Stimulated activated CD8-positive, alpha-beta memory T cell treated with anti-CD3 and anti-CD28 coated beads, Interleukin-12 subunit alpha, Interleukin-12 subunit beta, amount 100 ng/mL, for 24 hours (primary cell): ENCODE measurements around the gene GRIA4.

Experiments
- DNase-seq: peaks from one replicate; pipeline ENCODE4 v3.0.0-alpha.2; 2020; ENCODE audit errors: extremely low read depth

GRIA4 gene

DNA sequence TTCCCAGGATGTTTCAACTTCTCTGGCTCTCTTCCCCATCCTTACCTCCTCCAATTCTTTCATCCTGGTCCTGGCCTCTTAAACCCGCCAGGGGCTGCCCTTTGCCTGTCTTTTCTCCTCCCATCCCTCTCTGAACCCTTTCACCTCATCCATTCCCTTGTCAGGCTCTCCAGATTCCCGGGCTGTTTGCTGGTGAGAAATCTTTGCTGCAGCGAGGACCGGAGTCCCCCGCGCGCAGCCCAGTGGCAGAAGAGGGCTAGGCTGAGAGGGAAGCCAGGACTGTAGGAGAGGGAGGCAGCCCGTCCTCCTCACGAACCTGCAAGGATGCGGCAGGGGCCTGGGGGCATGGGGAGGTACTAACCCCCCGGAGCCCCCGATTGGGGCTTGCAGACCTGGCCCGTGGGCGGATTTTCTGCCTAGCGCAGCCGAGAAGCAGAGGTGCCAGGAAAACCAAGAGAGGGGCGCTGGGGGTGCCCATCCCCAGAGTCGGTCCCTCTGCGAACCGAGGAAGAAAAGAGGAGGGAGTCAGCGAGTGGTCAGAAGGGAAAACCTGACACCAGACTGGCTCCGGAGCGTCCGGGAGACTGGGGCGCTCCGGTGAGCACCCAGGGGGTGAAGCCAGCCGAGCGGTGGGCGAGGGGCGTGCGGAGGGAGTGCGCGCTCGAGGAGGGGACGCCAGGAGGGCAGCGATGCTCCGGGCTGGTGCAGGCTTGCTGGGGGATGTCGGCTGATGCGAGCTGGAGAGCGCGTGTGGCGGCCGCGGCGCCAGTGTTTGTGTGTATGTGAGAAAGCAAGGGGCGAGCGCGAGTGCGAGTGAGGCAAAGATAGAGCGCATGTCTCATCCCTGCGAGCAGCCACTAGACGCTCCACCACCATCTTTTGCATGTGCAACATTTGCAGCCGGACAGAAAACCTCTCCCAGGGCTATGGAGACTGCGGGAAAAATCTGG lies at the start of gene GRIA4:
TSS of gene GRIA4 (plus strand) at position 242 of the 950 bp plus-strand sequence. CDS start 925 bp downstream, outside the sequence.
- DNase-seq, result no peak

DNA sequence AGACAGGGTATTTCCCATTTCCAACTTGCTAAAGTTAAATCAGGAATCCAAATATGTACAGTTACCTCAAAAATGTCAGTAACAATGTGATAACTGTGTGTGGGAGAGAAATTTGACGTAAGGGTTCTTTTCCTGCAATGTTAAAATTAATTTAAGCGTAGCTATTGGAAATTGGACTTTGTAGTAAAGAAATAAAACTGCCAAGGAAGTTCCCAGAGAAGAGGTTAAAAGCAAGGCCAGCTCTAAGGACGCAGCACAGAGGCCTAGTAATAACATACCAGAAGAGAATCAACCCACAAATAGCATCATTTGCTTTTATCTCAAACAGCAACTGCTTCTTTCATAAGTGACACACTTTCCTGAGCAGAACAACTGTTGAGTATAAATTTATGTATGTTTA lies 36.8 kb upstream of the GRIA4 start:
- no peak for DNase-seq

DNA sequence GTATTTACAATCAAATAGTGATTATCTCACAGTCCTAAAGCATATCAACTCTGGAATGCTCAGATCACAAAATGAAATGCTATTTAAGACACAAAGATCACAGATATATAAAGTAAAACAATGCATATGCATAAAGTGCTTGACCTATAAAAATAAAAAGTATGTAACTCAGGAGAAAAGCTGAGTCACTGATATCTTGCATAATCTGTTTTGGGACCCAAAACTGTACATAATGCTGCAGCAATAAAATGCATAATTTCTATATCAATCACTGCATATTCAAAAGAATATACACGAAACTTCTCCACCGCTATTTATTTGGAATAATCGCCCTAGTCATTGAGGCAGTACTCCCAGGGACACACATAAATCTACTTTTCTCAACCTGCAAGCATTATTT lies 34.9 kb upstream of the GRIA4 start:
- no peak for DNase-seq

DNA sequence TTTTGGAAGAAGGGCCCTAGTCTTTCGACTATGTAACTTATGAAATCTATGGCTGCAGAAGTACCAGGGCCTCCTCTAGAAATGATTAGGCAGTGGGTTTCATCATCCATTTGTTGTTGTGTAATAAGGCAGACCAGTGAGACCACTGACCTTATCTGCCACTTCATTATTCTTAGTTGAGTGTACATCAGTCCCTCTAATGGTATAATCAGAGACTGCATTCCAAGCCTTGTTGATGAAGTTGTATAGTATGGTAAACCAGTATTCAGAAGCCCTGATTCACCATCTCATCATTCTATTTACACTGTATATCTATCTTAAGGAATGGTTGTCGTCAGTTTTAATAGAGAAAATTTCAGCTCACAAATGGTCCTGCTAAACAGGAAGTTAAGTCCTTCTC lies 32.2 kb upstream of the GRIA4 start:
- no peak for DNase-seq

DNA sequence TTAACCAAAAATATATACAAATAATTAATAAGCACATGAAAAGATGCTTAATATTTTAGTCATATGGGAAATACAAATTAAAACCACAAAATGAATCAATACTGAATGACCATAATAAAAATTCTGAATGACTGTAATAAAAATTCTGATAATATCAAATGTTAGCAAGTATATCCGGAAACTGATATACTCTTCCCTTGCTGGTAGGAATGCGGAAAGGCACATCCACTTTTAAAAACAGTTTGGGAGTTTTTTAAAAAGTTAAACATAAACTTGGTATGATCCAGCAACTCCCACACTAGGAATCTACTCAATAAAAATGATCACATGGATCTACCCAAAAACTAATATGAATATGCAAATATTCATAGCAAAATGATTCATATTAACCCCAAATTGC lies 30.8 kb upstream of the GRIA4 start:
- no peak for DNase-seq

DNA sequence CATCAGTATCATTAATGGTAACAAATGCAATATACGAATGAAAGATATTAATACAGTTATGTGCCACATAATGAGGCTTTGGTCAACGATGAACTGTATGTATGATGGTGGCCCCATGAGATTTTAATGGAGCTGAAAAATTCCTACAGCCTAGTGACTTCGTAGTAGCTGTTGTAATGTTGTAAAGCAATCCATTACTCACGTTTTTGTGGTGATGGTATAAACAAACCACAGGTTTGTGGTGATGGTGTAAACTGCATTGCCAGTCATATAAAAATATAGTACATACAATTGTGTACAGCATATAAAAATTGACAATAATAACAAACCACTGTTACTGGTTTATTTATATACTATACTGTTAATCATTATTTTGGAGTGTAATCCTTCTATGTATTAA lies 27.4 kb upstream of the GRIA4 start:
- no peak for DNase-seq

DNA sequence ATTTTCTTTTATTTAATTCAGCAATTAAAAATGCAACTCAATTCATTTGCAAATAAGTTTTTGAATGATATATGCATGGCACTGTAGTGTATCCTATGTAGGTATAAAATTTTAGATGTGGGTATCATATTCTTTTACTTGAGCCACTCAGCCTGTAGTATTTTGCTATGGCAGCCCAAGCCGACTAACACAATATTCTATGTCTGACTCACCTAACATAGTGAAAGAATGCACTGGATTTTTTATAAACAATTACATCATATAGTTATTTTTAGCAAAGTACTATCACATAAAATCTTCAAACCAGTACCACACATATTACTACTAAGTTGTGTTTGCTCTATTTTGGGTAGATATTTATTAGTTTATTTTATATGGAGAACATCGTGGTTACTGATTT lies 21.9 kb upstream of the GRIA4 start:
- DNase-seq, result no peak

DNA sequence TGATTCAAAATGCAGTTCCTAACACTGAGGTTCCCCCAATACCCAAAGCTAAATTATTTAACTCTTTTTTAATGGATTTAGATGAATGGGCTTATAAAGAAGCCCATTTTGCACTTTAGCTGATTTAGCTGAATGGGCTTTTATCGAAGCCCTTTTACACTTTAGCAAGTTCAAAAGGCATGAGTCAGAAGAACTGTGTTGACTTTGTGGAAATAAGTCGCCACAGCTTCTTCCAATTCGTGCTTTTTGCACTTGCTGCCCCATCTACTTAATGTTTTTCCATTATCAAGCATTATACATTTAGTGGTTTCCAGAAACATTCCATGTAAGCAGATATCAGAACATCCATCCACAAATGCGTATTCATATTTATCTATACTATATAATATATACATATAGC lies 20.5 kb upstream of the GRIA4 start:
- no peak for DNase-seq

DNA sequence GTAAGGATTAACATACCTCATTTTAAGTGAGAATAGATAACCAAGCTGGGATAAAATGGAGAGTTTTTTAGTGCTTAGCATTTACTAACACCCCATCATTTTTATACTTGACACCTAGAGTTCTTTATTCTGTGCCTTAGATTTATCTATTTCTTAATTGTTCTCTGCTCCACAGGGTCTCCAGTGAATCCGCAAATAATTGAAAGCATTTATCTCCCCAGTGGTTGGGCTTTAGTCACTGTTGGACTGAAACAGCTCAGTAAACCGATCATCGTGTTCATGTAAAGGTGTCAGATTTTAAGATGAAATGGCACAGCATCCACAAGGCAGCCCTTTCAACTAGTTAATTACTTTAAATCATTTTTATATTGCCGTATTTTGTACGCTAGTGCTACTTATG lies 17.8 kb upstream of the GRIA4 start:
- DNase-seq, result no peak

DNA sequence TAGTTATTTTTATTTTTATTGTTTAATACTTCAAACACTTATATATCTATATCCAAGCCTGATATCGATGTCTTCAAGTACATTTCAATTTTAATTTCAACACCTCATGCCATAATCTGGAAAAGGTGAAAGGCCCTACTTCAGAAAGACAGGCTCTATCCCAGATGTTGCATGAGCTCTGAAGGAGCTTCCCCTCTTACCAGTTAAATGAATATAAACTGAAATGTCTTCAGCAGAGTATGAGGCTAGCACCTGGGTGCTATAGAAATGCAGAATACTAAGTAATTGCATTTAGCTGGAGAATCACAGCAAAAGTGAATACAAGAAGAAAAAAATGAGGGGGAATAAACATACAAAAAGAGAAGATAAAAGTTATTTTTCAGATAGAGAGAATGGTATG lies 11.5 kb upstream of the GRIA4 start:
- no peak for DNase-seq

DNA sequence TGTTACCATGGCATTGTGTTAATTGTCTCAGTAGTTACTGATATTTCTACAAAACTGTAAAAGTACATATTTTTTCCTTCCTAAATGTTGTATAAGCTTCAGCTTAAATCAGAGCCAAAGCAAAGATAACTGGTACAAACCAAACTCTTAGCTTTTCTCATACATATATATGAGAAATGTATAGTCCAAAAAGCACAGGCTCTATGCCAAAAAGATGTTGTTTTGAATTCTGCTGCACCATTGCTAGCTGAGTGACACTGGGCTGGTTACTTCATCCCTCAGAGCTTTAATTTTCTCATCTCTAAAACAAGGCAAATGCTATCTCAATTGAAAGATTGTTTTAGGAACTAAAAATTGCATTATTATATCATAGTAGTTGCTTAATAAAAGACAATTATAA lies 6.7 kb upstream of the GRIA4 start:
- no peak for DNase-seq

DNA sequence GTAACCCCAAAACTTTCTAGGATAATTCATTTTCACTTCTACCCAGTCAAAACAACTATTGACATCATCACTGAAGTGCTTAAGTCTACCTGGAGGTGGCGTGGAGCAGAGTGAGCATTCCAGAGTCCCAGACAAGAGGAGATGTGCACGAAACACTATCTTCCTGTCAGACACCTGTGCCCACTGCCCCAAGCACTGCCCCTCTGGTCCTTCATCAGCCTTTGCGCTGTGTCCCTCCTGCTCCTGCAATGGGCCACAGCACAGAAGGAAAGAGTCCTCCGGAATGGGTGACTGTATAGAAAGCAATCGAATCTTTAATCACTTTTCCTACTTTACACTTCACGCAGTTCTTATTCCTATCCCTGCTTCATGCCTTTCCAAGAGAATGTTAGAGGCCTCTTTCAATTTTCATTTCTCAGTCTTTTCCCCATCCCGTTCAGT lies 512 bp upstream of the GRIA4 start:
- DNase-seq, result no peak

DNA sequence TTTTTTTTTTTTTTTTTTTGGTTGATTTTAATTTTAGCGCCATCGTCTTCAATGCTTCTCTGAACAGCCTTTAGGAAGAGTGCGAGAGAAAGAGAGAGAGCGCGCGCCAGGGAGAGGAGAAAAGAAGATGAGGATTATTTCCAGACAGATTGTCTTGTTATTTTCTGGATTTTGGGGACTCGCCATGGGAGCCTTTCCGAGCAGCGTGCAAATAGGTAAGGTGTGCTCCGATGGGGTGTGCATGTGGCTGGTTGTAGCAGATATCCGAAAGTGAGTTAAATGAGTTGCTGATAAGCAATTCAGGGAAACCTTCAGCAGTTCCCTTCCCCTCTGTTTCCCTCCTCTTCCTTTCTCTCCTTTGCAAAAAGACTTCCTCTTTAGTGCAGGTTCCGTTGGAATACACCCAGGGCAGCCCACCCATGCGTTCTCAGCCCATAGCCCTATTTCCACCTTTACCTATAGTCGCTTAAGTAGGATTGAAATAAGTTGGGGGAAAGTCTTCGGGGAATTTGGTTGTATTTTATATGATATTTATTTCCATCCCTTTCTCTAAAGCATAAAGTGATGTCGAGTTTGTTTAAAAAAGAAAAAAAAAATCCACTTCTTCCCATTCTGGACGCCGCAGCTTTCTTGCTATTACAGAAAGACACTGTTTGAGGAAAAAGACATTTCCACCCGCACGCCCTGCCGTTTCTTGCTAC lies 1.1 kb downstream of the GRIA4 start:
- DNase-seq, result no peak

DNA sequence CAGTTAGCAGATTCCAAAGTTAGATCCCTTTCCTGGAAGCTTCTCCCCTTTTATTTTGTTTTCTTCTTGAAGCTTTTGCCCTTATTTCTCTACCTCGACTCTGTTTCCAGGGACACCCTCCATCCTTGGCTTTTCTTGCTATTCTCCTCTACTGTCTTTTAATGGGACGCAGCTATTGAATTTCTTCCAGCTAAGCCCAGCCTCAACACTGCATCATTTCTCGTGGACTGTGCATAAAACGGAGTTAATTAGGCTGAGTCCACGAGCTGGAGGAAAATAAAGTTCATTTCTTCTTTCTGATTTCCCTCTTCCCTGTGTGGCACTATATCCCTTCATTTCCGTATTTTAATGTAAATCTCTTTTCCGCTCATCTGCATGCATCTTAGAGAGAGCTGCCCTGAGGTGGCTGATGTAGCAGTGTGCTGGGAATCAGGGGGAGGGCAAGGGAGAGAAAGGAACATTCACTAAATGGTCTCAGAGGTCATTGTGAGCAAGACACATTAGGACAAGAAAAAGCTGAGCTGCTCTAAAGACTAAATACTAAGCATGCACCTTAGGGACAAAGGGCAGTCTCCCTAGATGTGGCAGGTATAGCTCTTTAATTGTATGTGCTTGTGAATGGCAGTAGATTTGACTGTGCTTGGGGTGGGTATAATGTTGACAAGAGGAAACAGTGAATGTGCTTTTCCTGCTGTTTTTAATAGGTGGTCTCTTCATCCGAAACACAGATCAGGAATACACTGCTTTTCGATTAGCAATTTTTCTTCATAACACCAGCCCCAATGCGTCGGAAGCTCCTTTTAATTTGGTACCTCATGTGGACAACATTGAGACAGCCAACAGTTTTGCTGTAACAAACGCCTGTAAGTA lies 1.9 kb downstream of the GRIA4 start:
- no peak for DNase-seq

DNA sequence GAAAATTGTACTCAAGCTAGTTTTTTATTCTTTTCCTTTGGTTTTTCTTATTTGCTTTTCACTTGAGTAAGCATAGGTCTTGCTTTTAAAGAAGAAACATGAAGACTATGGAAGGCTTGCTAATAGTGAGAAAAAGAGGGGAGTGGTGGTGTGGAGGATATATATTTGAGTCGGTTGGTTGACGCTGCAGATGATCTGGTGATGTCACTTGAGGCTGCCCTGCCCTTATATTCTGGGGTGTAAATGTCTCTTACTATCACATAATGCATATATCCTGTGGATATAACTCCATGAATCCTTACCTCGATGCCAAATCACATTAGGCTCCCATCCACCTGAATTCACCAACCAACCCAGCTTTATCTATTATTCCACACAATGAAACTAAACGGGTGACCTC lies 2.9 kb downstream of the GRIA4 start:
- no peak for DNase-seq

DNA sequence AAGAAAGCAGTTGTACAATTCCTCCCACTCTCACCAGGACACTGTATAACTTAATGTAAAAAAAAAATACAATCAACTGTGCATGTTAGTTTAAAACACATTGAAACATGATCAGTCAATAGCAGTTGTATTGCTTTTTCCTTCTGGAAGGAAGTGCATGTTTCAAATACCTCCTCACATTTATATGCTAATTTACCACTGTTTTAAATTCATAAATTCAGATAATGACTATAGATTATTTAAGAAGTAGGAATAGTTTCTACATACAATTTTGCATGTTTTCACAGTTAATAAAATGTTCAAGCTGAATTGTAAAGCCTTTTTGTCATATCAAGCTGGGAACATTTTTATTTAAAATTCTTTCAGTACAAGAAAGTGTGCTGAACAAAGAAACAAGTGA lies 3.3 kb downstream of the GRIA4 start:
- DNase-seq, result no peak

DNA sequence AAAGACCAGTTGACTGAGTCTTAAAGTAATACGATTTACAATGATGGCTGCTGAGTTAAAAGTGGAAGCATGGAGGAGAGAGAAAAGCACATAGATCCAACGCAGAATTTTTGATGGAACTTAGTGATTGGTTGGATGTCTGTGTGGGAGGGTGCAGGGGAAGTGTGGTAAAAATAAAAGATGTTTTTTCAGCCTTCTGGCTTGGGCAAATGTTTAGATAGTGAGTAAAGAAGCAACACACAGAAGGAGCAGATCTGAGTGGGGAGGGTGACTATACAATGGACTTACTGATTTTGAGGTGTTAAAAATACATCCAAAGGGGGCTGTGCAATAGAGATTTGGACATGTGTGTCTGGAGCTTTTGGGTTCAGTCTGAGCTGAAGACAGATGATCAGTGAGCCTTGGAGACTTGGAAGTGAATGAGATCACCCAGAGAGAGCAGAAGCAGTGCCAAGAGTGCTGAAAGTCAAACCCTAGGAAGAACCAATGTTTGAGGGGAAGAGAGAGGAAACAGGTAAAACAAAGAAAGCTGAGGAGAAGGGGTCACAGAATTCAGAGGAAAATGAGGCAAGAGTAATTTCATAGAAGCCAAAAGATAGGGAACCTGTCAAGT lies 8.6 kb downstream of the GRIA4 start:
- no peak for DNase-seq

DNA sequence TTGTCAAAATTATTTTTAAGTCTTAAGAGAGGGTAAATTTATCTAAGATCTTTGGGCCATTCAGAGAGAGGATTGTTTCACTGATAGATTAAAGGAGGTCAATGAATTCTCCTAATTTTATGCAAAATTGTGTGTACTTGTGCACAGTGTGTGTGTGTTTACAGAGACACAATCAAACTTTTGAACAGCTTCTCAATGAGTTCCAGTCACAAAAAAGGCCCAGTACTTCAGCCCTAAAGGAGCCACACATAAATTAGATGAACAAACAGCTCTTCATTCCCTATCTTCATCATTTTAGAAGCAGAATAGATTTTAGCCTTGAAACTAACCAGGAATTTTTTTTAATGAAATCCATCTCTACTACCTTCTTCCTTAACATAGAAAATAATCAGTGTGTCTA lies 9.7 kb downstream of the GRIA4 start:
- no peak for DNase-seq

DNA sequence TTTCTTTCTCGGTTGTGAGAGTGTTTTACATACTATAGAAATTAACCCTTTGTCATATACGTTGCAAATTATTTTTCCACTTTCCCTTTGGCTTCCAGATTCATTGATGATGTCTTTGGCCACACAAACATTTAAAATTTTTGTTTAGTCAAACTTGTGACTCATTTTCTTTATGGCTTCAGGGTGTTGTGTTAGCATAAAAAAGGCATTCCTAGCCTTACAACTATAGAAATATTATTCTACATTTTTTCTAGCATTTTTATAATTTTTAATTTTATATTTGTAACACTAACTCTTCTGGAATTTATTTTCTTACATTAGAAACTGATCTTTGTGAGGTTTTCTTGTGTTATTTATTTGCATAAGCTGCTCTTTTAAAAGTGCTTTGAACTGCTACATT lies 12.1 kb downstream of the GRIA4 start:
- no peak for DNase-seq

DNA sequence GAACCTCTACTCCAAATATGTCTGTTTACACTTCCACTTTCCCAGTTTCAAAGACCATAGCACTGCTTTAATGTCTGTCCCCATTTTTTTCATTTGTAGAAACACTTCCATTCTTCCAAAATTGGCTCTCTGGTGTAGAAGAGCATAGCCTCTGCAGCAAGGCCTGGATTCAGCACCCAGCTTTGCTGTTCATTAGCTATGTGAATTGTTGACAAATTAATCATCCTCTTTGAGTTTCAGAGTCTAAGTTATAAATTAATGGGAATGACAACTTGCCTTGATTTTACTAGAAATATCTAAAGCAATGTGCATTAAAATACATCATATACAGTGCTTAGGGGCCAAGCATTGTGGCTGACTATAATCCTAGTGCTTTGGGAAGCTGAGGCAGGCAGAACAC lies 22.4 kb downstream of the GRIA4 start:
- no peak for DNase-seq

DNA sequence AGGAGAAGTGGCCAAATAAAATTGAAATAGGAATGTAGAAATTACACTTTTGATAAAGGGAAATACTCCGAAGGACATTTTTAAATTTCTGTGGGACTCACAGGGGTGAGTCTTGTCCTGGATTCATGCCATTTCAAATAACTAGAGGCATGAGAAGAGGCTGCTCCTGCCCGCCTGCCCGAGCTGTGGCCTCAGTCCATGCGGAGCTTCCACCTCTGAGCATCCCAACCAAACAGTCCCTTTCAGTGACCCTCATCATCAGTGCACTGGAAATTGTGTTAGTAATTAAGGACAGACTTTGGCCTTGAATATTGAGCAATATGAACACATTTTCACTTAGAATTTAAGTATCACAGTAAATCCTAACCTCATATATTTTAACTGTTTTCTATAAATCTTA lies 25.6 kb downstream of the GRIA4 start:
- no peak for DNase-seq

DNA sequence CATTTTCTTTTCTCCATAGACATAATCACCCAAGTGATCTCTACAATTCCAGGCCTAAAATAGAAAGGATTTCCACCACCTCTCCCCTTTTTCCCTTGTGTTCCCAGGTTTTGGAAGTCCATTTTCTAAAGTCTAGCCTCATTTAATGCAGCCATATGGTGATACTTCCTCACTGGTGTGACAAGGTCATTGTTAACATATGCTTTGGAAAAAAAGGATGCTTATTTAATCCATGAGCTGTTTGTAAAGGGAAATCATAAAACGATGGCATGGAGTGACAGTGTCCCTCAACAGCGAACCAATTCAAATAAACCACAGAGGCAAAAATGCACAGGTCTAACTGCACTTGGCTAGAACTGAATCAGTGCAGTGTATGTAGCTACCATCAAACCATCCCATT lies 26.6 kb downstream of the GRIA4 start:
- no peak for DNase-seq
